ENCODE results near the gene SLC16A13.

DNA sequence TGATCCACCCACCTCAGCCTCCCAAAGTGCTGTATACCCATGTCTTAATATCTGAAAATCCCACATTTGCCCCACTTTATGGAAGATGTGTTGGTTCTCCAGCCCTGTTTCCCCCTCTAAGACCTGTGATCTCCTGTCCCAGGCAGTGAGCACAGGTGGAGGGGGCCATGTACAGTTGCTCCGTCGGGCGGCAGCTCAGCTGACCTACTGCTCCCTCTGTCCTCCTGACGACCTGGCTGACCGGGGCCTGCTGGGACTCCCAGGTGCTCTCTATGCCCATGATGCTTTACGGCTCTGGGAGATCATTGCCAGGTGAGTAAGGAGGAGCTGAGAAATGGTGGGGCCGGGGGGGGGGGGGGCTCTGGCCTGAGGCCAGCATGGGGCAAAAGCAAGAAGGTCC lies 30.1 kb upstream of the SLC16A13 start:
- TF ChIP-seq EZH2 (IDR thresholded peaks at IDR 0.05) (no peak), POLR2AphosphoS5 (IDR thresholded peaks at IDR 0.05; ENCODE audit: borderline replicate concordance, low read depth, low read length) (no peak)

Measured in SK-N-MC (cell line).